Measurements from ENCODE around the gene TET3. TPM values are rescaled to one million over a fixed set of nuclear protein-coding genes. Genes with fewer than 3 reads are reported as not detected.

Gene TET3
- polyA plus RNA-seq, 1 of the 3 experiments (the other 2 are of a cell fraction): 1.6 TPM

GRCh38 chr2:74024216-74024615 is 39.5 kb downstream of the TET3 start:
- DNase-seq: no peak

More at GRCh38 chr2:74024216-74024615, 39.5 kb downstream of the TET3 start:
- H3K4me2 ChIP-seq: no peak overlapping the region
- H3K9me2 ChIP-seq: no peaks in the 10 kb centered on the region
- no peaks in the 10 kb centered on the region for H3K36me3 ChIP-seq (replicated peaks in 1 of 2; ENCODE audit: control insufficient read depth in 1 of 2, insufficient read depth in 2 of 2, low read length in 1 of 2)
- no peaks in the 10 kb centered on the region for H3K27me3 ChIP-seq (ENCODE audit: insufficient read depth)
- TF ChIP-seq POLR2AphosphoS5 (IDR thresholded peaks at IDR 0.05; ENCODE audit: low read depth, low read length) (no peak), FOXM1 (IDR thresholded peaks at IDR 0.05; ENCODE audit: low read depth) (no peak), MXI1 (IDR thresholded peaks at IDR 0.05; ENCODE audit: low read depth, low read length) (no peak), CTCF (IDR thresholded peaks at IDR 0.05) (no peak), TCF12 (IDR thresholded peaks at IDR 0.05) (no peak), ZBTB33 (IDR thresholded peaks at IDR 0.05; ENCODE audit: borderline replicate concordance, low read depth) (no peak), RFX5 (IDR thresholded peaks at IDR 0.05; ENCODE audit: low read length) (no peak), IRF3 (IDR thresholded peaks at IDR 0.05; ENCODE audit: low read depth, low read length) (no peak), REST (IDR thresholded peaks at IDR 0.05; ENCODE audit: low read depth, low read length) (no peak), USF1 (IDR thresholded peaks at IDR 0.05; ENCODE audit: borderline replicate concordance, low read depth) (no peak), TEAD4 (IDR thresholded peaks at IDR 0.05; ENCODE audit: borderline replicate concordance, insufficient read depth) (no peak), CHD2 (IDR thresholded peaks at IDR 0.05; ENCODE audit: low read length, partially characterized antibody) (no peak), NFIC (IDR thresholded peaks at IDR 0.05; ENCODE audit: borderline replicate concordance) (no peak)
- POLR2A ChIA-PET: interaction anchor here (1.3 kb wide), 1 partner anchor 8 kb away, joined by 3 read pairs; no protein-coding TSS in a partner anchor
- H3K27ac ChIP-seq (ENCODE audit: low read depth in 2 of 2, low read length in 1 of 2): no peak overlapping the region
- 100% methylated on average over 4 of the region's 4 CpGs for WGBS (ENCODE audit: low lambda C conversion rate)
- H3K9ac ChIP-seq: no peak overlapping the region
- no peaks in the 10 kb centered on the region; the same call in 1 of the 2 replicates for H3K79me2 ChIP-seq (ENCODE audit: insufficient read depth)
- no peak overlapping the region for H3K4me3 ChIP-seq (ENCODE audit: low read depth in 2 of 2, low read length in 1 of 2)
- CTCF ChIA-PET: no interaction called here
- H3K9me3 ChIP-seq: no peaks in the 10 kb centered on the region
- H3F3A ChIP-seq (replicated peaks; ENCODE audit: insufficient read depth): no peaks in the 10 kb centered on the region
- peaks cover 0 to 38% of the 10 kb centered on the region in 2 experiments; a peak in 1 of 4 replicates for H3K4me1 ChIP-seq (ENCODE audit: control insufficient read depth in 1 of 2, insufficient read depth in 2 of 2, low read depth in 1 of 2, low read length in 1 of 2)
- peaks cover 10% of the 10 kb centered on the region; the same call in 1 of the 2 replicates for H4K20me1 ChIP-seq (ENCODE audit: insufficient read depth)
- H2AFZ ChIP-seq (ENCODE audit: low read depth): no peak overlapping the region
